Measurements from ENCODE around the gene PLEKHG7. TPM values are rescaled to one million over a fixed set of nuclear protein-coding genes. Genes with fewer than 3 reads are reported as not detected.

The PLEKHG7 gene
- total and polyA plus RNA-seq, 8 donors: 0.16 to 1.3 (median 0.40) TPM

GRCh38 chr12:92729773-92730305, 27.1 kb downstream of the PLEKHG7 start:
- Histone ChIP-seq H3K4me3 (no peak overlapping the region), H3K27me3 (no peaks in the 10 kb centered on the region), H3K9me3 (peaks cover 0 to 2% of the 10 kb centered on the region in 2 donors), H3K36me3 (no peaks in the 10 kb centered on the region), H3K27ac (no peak overlapping the region), H3K4me1 (no peaks in the 10 kb centered on the region)
- no peak for DNase-seq
- TF ChIP-seq CTCF (IDR thresholded peaks at IDR 0.05): no peak
- peak; percentile 37 for ATAC-seq
- intact Hi-C loops (cut with DNase I): no loop called here

GRCh38 chr12:92730758-92731157, 28.0 kb downstream of the PLEKHG7 start:
- Histone ChIP-seq H3K27ac (no peak overlapping the region), H3K27me3 (no peaks in the 10 kb centered on the region), H3K9me3 (no peaks in the 10 kb centered on the region), H3K36me3 (no peaks in the 10 kb centered on the region), H3K4me1 (peaks cover 0 to 6% of the 10 kb centered on the region in 2 donors), H3K4me3 (no peak overlapping the region)
- TF ChIP-seq CTCF (IDR thresholded peaks at IDR 0.05): no peak
- DNase-seq (no peak), ATAC-seq (no peak)
- intact Hi-C loops (cut with DNase I): no loop called here

- ATAC-seq: no peak
- TF ChIP-seq CTCF (IDR thresholded peaks at IDR 0.05): no peak
- DNase-seq: no peak
- intact Hi-C loops (cut with DNase I): no loop called here
- H3K9me3 ChIP-seq: no peaks in the 10 kb centered on the region
- no peak overlapping the region for H3K27ac ChIP-seq
- H3K4me3 ChIP-seq: no peak overlapping the region
- no peaks in the 10 kb centered on the region for H3K36me3 ChIP-seq
- H3K27me3 ChIP-seq: no peaks in the 10 kb centered on the region
- H3K4me1 ChIP-seq: peaks cover 0 to 12% of the 10 kb centered on the region in 2 donors
Measured at GRCh38 chr12:92732216-92732615, 29.4 kb downstream of the PLEKHG7 start.

- H3K4me1 ChIP-seq: peaks cover 0 to 12% of the 10 kb centered on the region in 2 donors
- no peak overlapping the region for H3K27ac ChIP-seq
- no peaks in the 10 kb centered on the region for H3K9me3 ChIP-seq
- DNase-seq (no peak), ATAC-seq (no peak)
- TF ChIP-seq CTCF (IDR thresholded peaks at IDR 0.05): no peak
- H3K36me3 ChIP-seq: no peaks in the 10 kb centered on the region
- intact Hi-C loops (cut with DNase I): no loop called here
- no peaks in the 10 kb centered on the region for H3K27me3 ChIP-seq
- H3K4me3 ChIP-seq: no peak overlapping the region
Measured at GRCh38 chr12:92732716-92733115, 29.9 kb downstream of the PLEKHG7 start.

- Histone ChIP-seq H3K4me3 (no peak overlapping the region), H3K36me3 (no peaks in the 10 kb centered on the region), H3K4me1 (peaks cover 0 to 12% of the 10 kb centered on the region in 2 donors), H3K9me3 (no peaks in the 10 kb centered on the region), H3K27me3 (no peaks in the 10 kb centered on the region), H3K27ac (no peak overlapping the region)
- DNase-seq (no peak), ATAC-seq (no peak)
- intact Hi-C loops (cut with DNase I): no loop called here
- no peak for TF ChIP-seq CTCF (IDR thresholded peaks at IDR 0.05)
Measured at GRCh38 chr12:92733181-92733580, 30.4 kb downstream of the PLEKHG7 start.

Measured in left lung (tissue), 10 donors.